ENCODE data around the gene UNC13D. TPM values are rescaled to one million over a fixed set of nuclear protein-coding genes. Genes with fewer than 3 reads are reported as not detected.

UNC13D gene
- total RNA-seq, 1 experiment from 2014 or later = 9.0 TPM

DNA sequence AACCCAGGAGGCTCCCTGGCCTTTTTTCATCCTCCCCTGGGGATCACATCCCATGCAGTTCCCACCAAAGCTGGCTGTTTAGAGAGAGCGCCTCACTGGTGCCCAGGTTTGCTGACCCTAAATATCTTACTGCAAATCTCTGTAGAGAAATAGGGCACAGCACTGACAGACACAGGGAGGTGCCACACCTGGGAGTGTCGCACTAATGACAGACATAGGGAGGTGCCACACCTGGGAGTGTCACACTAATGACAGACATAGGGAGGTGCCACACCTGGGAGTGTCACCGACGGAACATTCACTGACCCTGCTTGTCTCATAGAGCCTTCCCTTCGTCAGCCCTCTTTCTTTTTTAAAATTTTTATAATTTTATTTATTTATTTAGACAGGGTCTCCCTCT, 34.0 kb downstream of the UNC13D start:
- POLR2A ChIA-PET = no interaction called here
- TF ChIP-seq, protein P1, sequence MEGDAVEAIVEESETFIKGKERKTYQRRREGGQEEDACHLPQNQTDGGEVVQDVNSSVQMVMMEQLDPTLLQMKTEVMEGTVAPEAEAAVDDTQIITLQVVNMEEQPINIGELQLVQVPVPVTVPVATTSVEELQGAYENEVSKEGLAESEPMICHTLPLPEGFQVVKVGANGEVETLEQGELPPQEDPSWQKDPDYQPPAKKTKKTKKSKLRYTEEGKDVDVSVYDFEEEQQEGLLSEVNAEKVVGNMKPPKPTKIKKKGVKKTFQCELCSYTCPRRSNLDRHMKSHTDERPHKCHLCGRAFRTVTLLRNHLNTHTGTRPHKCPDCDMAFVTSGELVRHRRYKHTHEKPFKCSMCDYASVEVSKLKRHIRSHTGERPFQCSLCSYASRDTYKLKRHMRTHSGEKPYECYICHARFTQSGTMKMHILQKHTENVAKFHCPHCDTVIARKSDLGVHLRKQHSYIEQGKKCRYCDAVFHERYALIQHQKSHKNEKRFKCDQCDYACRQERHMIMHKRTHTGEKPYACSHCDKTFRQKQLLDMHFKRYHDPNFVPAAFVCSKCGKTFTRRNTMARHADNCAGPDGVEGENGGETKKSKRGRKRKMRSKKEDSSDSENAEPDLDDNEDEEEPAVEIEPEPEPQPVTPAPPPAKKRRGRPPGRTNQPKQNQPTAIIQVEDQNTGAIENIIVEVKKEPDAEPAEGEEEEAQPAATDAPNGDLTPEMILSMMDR (IDR thresholded peaks at IDR 0.05; ENCODE audit: insufficient read depth in 1 of 2, low read depth in 1 of 2, low read length in 1 of 2, severe bottlenecking in 1 of 2, unreplicated experiment in 1 of 2) = no peak
- no TSS peak for BruUV-seq (replicated peaks)
- peaks cover 13% of the 10 kb centered on the region for H3K4me1 Mint-ChIP-seq (ENCODE audit: low read depth, unreplicated experiment)
- no peak overlapping the region for H3K4me3 ChIP-seq (ENCODE audit: low read depth, low read length)
- no peak overlapping the region for H3K27ac Mint-ChIP-seq (ENCODE audit: unreplicated experiment)
- H3K36me3 Mint-ChIP-seq (ENCODE audit: insufficient read depth, unreplicated experiment) = peaks cover 14% of the 10 kb centered on the region
- H3K4me1 ChIP-seq = peaks cover 9% of the 10 kb centered on the region
- CTCF ChIA-PET = no interaction called here
- H3K36me3 ChIP-seq (ENCODE audit: control insufficient read depth, insufficient read depth, low read length) = peaks cover 5% of the 10 kb centered on the region
- intact Hi-C loops (cut with micrococcal nuclease; ENCODE audit: unreplicated experiment) = no loop called here
- H3K27me3 ChIP-seq (replicated peaks; ENCODE audit: control insufficient read depth, insufficient read depth, low read length) = no peaks in the 10 kb centered on the region
- H3K27me3 Mint-ChIP-seq (ENCODE audit: insufficient read depth, unreplicated experiment) = no peaks in the 10 kb centered on the region
- DNase-seq = no peak
- no peaks in the 10 kb centered on the region for H3K9me3 Mint-ChIP-seq (ENCODE audit: unreplicated experiment)
- no peak overlapping the region for H3K4me3 Mint-ChIP-seq (ENCODE audit: unreplicated experiment)
- no peaks in the 10 kb centered on the region for H3K9me3 ChIP-seq

DNA sequence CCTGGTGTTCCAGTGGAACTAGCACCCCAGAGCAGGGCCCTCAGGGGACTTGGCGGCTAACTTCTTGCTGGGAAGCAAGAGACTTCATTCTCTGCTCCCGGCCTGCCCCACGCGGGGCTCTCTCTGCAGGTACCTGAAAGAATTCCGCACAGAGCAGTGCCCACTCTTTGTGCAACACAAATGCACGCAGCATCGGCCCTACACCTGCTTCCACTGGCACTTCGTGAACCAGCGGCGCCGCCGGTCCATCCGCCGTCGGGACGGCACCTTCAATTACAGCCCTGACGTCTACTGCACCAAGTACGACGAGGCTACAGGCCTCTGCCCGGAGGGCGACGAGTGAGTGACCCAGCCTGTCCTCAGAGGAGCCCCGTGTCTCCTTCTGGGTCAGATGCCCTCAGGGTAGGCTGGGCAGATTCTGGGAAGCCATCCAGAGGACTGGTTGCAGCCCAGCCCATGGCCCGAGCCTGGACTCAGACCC, 34.5 kb downstream of the UNC13D start:
- peaks cover 9% of the 10 kb centered on the region for H3K4me1 ChIP-seq
- no peak overlapping the region for H3K27ac Mint-ChIP-seq (ENCODE audit: unreplicated experiment)

DNA sequence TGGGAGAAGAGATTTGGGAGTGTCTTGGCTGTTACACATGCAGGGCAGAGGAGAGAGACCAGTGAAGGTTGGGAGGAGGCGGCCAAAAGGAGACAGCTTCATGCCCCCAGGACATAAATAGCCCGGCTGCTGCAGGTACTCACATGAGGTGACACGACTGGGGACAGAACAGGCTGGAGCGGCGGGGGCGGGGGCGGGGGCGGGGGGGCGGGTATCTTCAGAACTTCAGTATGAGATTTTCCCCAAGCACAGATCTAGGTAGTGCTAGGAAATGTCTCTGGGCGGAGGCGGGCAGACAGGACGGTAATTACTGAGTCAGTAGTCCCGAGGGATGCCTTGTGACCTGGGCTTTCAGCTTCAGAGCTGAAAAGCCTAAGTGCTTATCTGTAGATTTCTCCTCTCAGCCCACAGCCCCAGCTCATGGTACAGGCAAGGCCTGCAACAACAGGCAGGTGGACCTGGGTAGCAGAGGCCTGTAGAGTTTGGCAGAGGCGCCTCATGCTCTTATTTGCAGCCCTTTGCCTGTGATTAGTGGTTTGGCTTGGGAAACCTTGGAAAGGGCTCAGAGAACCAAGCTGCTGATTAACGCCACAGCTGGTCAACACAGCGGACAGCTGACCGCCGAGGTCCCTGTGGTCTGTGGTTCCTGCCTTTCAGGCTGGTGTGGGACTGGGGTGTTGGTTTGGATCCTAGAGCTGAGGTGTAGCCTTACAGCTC, 35.1 kb downstream of the UNC13D start:
- ChIA-PET CTCF (interaction anchor here (0.6 to 1.2 kb wide), 2 partner anchors 21 to 59 kb away, joined by 3 read pairs; no protein-coding TSS in a partner anchor), POLR2A (interaction anchor here (1.3 kb wide), 1 partner anchor 29 kb away, joined by 4 read pairs; no protein-coding TSS in a partner anchor)
- peak overlapping the region; percentile 4 for H3K27ac Mint-ChIP-seq (ENCODE audit: unreplicated experiment)
- Histone ChIP-seq H3K9me3 (no peaks in the 10 kb centered on the region), H3K27me3 (replicated peaks; ENCODE audit: control insufficient read depth, insufficient read depth, low read length) (no peaks in the 10 kb centered on the region), H3K36me3 (ENCODE audit: control insufficient read depth, insufficient read depth, low read length) (peaks cover 4% of the 10 kb centered on the region), H3K4me3 (ENCODE audit: low read depth, low read length) (no peak overlapping the region), H3K4me1 (peaks cover 9% of the 10 kb centered on the region)
- H3K4me3 Mint-ChIP-seq (ENCODE audit: unreplicated experiment) = no peak overlapping the region
- no peaks in the 10 kb centered on the region for H3K9me3 Mint-ChIP-seq (ENCODE audit: unreplicated experiment)
- TF ChIP-seq, protein P1 (IDR thresholded peaks at IDR 0.05; ENCODE audit: insufficient read depth in 1 of 2, low read depth in 1 of 2, low read length in 1 of 2, severe bottlenecking in 1 of 2, unreplicated experiment in 1 of 2) = no peak
- no TSS peak for BruUV-seq (replicated peaks)
- peaks cover 14% of the 10 kb centered on the region for H3K36me3 Mint-ChIP-seq (ENCODE audit: insufficient read depth, unreplicated experiment)
- no peaks in the 10 kb centered on the region for H3K27me3 Mint-ChIP-seq (ENCODE audit: insufficient read depth, unreplicated experiment)
- DNase-seq = no peak
- H3K4me1 Mint-ChIP-seq (ENCODE audit: low read depth, unreplicated experiment) = peaks cover 13% of the 10 kb centered on the region
- intact Hi-C loops (cut with micrococcal nuclease; ENCODE audit: unreplicated experiment) = no loop called here

More for the DNA sequence above, 34.5 kb downstream of the UNC13D start:
- peaks cover 14% of the 10 kb centered on the region for H3K36me3 Mint-ChIP-seq (ENCODE audit: insufficient read depth, unreplicated experiment)
- H3K4me1 Mint-ChIP-seq (ENCODE audit: low read depth, unreplicated experiment) = peaks cover 13% of the 10 kb centered on the region
- BruUV-seq (replicated peaks) = no TSS peak
- no peak overlapping the region for H3K4me3 ChIP-seq (ENCODE audit: low read depth, low read length)
- peaks cover 4% of the 10 kb centered on the region for H3K36me3 ChIP-seq (ENCODE audit: control insufficient read depth, insufficient read depth, low read length)
- no peak overlapping the region for H3K4me3 Mint-ChIP-seq (ENCODE audit: unreplicated experiment)
- H3K9me3 Mint-ChIP-seq (ENCODE audit: unreplicated experiment) = no peaks in the 10 kb centered on the region
- H3K27me3 Mint-ChIP-seq (ENCODE audit: insufficient read depth, unreplicated experiment) = no peaks in the 10 kb centered on the region
- no peak for DNase-seq
- TF ChIP-seq, protein P1 (IDR thresholded peaks at IDR 0.05; ENCODE audit: insufficient read depth in 1 of 2, low read depth in 1 of 2, low read length in 1 of 2, severe bottlenecking in 1 of 2, unreplicated experiment in 1 of 2) = no peak
- ChIA-PET CTCF (interaction anchor here (1.2 kb wide), 1 partner anchor 20 kb away, joined by 3 read pairs; no protein-coding TSS in a partner anchor), POLR2A (interaction anchor here (1.3 kb wide), 1 partner anchor 30 kb away, joined by 4 read pairs; no protein-coding TSS in a partner anchor)
- H3K27me3 ChIP-seq (replicated peaks; ENCODE audit: control insufficient read depth, insufficient read depth, low read length) = no peaks in the 10 kb centered on the region
- H3K9me3 ChIP-seq = no peaks in the 10 kb centered on the region
- intact Hi-C loops (cut with micrococcal nuclease; ENCODE audit: unreplicated experiment) = no loop called here
